OCI-LY3 (cell line): ENCODE data around the gene TANGO2.

Experiments
- CTCF ChIP-seq: fragments of 200-600, 300-600 bp; sonication (generic); IDR thresholded peaks from 2 replicates; pipeline ENCODE4 v1.5.1; 2014; ENCODE audit warnings: antibody characterized with exemption, low read length, low read depth
- EZH2phosphoT487 ChIP-seq: fragments of 200-600 bp; shearing (Covaris generic); IDR thresholded peaks from 2 replicates; pipeline ENCODE4 v1.6.1; 2018; ENCODE audit warnings: antibody characterized with exemption, mixed run types, low read depth

GRCh38 chr22:19990609-19991394 lies 30.1 kb upstream of the TANGO2 start:
- TF ChIP-seq CTCF (no peak), EZH2phosphoT487 (no peak)
